Renal cortex interstitium (tissue), 11 donors: ENCODE measurements around the gene IL7R. TPM values are rescaled to one million over a fixed set of nuclear protein-coding genes. Genes with fewer than 3 reads are reported as not detected.

ENCODE experiments used
- DNase-seq, 11 donors: peaks; one replicate each; pipeline ENCODE4 v3.0.0-alpha.2; 2013; ENCODE audit warnings: low read depth in 9 of 11, low spot score in 4 of 11; ENCODE audit errors: extremely low read depth in 1 of 11
- polyA plus RNA-seq, 3 donors: library from polyadenylated mRNA; unstranded; fragments of 120-200 nt; gene quantifications; one replicate each; pipeline ENCODE4 v1.2.1, GENCODE V29; 2013; ENCODE audit not compliant: insufficient read length in 3 of 3

Gene IL7R
- polyA plus RNA-seq, 3 donors = 0.50 to 1.2 (median 0.72) TPM

- no peak for DNase-seq
Measured at GRCh38 chr5:35861718-35862117, 5.0 kb downstream of the IL7R start.

GRCh38 chr5:35862126-35862525, 5.4 kb downstream of the IL7R start:
- no peak for DNase-seq

GRCh38 chr5:35863159-35863558, 6.5 kb downstream of the IL7R start:
- DNase-seq = no peak

GRCh38 chr5:35867998-35868397, 11.3 kb downstream of the IL7R start:
- no peak for DNase-seq

- DNase-seq = no peak
Measured at GRCh38 chr5:35869685-35870277, 13.1 kb downstream of the IL7R start.

- no peak for DNase-seq
Measured at GRCh38 chr5:35870605-35871004, 13.9 kb downstream of the IL7R start.

GRCh38 chr5:35876454-35876853, 19.8 kb downstream of the IL7R start:
- DNase-seq = no peak

GRCh38 chr5:35876922-35877321, 20.2 kb downstream of the IL7R start:
- no peak for DNase-seq

GRCh38 chr5:35877655-35878054, 21.0 kb downstream of the IL7R start:
- no peak for DNase-seq

GRCh38 chr5:35878079-35878478, 21.4 kb downstream of the IL7R start:
- no peak for DNase-seq

GRCh38 chr5:35879096-35879495, 22.4 kb downstream of the IL7R start:
- DNase-seq = no peak

- no peak for DNase-seq
Measured at GRCh38 chr5:35879649-35880048, 23.0 kb downstream of the IL7R start.

- no peak for DNase-seq
Measured at GRCh38 chr5:35880156-35880555, 23.5 kb downstream of the IL7R start.

- no peak for DNase-seq
Measured at GRCh38 chr5:35881758-35882157, 25.1 kb downstream of the IL7R start.

- DNase-seq = no peak
Measured at GRCh38 chr5:35884191-35884769, 27.6 kb downstream of the IL7R start.

GRCh38 chr5:35884773-35885172, 28.1 kb downstream of the IL7R start:
- no peak for DNase-seq

- DNase-seq = no peak
Measured at GRCh38 chr5:35886381-35886780, 29.7 kb downstream of the IL7R start.

GRCh38 chr5:35887321-35888100, 30.8 kb downstream of the IL7R start:
- no peak for DNase-seq

GRCh38 chr5:35890021-35891020, 33.6 kb downstream of the IL7R start:
- DNase-seq = no peak
